Activated T-cell treated with anti-CD3 and anti-CD28 coated beads for 1 hour (primary cell): ENCODE data around the gene TUB.
A peak's percentile ranks its signal among the peaks of the same experiment; 100 is the strongest.

ENCODE experiments used
- DNase-seq: peaks from one replicate; pipeline ENCODE4 v3.0.0-alpha.2; 2020; ENCODE audit warnings: low read depth

Gene TUB

DNA sequence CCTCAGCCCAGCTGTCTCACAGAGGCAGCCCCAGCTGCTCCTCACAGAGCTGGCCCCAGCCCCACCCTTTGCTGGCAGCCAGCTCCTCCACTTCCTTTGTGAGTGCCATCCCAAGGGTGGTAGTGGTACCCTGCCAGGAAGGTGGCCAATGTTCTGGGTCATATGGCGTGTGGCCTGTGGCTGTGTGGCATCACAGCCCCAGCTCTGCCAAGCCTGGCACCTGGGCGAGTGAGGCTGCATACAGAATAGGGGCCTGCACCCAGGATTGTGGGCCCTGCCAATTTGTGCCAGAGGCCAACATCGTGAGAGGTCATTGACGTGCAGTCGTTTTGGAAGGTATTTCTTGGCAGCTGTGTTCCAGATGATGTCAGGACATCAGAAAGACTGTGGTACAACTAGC lies 10.7 kb downstream of the TUB start:
- DNase-seq: no peak

DNA sequence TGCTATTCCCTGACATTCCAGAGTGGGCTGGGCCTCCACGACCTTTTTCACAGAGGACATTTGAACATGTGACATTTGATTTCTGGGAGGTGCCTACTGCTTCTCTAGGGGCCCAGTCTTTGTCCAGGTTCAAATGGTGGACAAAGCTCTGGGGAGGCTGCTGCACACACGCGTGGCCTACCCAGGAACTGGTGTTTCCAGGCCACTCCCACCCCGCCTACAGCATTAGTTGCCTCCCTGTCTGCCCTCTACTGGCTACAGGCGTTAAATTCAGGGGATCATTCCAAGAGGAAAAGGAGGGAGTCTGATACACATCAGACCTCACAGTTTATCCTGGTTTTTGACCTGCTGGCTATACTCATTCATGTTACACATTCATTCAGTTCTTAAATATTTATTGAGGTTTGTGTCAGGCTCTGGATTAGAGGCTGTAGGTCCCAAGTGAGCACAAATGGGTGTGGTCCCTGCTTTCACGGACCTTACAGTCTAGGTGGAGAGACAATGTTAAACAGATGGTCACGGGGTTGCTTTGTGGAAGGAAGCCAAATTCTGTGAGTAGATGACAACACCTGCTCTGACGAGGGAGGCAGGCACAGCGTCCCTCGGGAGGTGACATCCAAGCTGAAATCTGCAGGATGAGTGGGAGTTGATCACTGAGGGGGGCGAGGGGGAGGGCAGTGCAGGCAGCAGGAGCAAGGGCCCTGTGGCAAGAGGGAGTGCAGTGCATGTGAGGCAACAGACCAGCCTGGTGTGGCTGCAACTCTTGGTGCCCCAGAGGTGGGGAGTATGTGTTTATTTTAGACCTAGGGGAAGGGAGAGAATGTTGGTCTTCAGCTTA lies 11.8 kb downstream of the TUB start:
- no peak for DNase-seq

DNA sequence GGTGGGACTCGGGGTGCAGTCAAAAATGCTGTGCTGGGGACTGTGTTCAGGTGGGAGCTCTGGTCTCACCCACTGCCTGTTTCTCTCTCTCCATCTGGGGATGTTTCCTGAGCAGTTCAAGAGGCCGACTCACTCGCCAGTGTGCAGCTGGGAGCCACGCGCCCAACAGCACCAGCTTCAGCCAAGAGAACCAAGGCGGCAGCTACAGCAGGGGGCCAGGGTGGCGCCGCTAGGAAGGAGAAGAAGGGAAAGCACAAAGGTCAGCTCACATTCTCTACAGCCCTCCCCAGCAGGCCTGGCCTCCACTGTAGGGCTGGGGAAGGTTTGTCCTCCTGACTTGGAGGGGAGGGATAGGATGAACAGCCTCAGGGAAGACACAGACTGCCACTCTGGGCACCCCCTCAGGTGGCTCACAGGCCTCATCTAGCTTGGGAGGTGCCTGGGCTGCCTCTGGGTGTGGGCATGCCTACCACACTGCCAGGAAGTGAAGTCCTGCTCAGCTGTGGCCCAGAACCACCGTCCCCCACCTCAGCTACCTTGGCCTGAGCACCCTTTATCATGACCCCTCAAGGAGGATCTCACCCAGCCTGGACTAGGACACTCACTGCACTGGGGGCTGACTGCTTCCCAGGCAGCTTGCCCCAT lies 13.0 kb downstream of the TUB start:
- no peak for DNase-seq

DNA sequence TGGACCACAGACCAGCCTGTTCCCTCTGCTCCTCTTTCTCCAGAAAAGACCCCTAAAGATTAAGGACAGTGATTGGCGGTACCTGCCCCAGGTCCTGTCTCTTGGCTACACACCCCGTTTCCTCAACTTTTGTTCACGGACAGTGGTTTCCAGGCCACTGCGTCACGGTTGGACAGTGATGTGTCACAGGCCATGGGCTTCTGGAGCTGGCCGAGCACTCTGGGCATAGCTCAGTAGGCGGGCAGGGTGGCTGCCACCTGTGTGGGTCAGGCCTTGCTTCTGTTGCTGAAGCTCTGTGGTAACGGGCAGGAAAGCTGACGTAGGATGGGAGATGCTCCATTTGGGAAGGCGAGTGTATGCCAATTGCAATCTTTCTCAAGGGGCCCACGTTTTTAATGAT lies 13.6 kb downstream of the TUB start:
- no peak for DNase-seq

DNA sequence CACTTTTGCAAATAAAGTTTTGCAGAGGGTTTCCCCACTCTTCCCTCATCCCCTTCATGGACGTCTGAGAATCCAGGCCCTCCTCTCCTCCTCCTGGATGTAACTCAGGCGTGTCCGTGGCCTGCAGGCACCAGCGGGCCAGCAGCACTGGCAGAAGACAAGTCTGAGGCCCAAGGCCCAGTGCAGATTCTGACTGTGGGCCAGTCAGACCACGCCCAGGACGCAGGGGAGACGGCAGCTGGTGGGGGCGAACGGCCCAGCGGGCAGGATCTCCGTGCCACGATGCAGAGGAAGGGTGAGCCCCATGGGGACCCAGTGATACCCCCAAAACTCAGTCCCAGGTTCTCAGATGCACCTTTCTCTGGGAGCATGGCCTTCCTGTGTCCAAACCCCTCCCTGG lies 14.4 kb downstream of the TUB start:
- DNase-seq: no peak

DNA sequence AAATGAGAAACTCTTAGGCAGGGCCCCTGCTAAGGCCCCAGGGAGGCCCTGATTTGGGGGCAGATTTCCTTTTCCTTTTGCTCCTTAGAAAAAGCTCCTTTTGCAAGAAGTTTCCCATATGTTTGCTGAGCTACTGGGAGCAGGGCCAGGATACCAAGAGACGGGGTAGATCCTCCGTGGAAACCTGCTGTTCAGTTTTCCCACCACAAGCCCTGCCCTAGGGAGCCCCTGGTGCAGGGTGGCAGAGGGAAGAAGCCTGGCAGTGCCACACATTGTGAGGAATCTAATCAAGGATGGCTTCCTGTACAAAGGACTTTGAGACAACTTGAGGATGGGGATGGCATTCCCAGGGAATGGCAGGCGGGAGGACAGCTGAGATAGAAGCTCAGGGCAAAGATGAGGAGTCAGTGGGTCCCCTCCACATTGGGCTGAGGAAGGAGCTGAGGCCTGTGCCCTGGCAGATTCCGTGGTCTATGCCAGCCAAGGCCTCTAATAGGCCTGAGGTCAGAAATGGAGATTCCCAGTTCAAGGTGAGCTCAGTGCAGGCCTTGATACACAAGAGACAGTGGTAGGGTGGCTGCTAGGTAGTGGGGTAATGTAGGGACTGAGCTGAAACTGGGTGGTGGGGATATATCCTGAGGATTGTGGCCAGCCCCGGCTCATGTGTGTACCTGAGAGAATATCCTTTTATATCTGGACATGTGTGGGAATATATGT lies 15.0 kb downstream of the TUB start:
- DNase-seq: no peak

DNA sequence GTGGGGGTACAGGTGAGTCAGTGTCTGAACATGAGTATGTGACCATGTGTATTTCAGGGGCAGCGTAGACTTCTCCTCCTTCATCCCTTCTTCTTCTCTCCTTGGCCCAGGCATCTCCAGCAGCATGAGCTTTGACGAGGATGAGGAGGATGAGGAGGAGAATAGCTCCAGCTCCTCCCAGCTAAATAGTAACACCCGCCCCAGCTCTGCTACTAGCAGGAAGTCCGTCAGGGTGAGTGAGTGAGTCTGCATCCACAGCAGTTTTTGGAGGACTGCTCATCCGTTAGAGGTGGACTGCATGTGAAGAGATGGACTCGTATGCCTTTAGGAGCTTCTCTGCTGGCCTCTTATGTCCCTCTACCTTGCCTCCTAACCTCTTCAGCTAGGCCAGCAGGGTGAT lies 15.6 kb downstream of the TUB start:
- DNase-seq: no peak

DNA sequence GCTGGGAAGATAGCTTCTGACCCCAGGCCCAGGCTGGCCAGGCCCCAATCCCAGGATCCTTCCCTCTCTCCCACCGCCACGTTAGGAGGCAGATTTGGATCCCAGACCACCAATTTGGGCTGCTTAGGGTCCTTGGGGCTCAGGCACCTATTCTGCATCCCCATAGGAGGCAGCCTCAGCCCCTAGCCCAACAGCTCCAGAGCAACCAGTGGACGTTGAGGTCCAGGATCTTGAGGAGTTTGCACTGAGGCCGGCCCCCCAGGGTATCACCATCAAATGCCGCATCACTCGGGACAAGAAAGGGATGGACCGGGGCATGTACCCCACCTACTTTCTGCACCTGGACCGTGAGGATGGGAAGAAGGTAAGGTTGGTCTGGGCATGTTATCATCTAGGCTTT lies 16.1 kb downstream of the TUB start:
- no peak for DNase-seq

DNA sequence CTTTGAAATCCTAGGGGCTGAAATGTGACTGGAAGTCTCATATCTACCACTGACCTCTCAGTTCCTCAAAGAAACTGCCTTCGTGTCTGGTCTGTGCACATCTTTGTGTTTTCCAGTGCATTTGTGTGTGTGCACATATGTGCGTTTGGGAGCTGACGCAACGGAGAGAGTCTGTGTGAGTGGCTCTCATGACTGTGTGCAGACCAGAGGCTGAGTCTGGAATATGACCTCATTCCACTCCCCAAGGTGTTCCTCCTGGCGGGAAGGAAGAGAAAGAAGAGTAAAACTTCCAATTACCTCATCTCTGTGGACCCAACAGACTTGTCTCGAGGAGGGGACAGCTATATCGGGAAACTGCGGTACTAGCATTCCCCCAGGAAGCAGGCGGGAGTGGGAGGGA lies 16.5 kb downstream of the TUB start:
- no peak for DNase-seq

DNA sequence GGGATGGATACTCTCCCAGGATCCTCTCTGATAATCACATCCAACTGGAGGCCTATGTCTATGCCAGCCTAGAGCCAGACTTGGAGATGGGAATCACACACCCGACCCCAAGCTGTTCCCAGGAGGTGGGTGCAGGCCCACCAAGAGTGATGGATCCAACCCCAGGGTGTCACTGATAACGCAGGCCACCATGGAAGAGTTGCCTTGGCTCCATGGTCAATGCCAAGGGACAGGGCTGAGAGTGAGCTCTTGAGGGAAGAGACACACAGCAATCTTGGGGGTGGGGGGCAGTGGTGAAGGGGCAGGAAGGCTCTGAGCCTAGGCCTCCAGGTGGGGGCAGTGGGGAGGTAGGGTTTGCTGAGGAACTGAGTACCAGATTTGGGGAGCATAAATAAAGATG lies 16.9 kb downstream of the TUB start:
- DNase-seq: no peak

DNA sequence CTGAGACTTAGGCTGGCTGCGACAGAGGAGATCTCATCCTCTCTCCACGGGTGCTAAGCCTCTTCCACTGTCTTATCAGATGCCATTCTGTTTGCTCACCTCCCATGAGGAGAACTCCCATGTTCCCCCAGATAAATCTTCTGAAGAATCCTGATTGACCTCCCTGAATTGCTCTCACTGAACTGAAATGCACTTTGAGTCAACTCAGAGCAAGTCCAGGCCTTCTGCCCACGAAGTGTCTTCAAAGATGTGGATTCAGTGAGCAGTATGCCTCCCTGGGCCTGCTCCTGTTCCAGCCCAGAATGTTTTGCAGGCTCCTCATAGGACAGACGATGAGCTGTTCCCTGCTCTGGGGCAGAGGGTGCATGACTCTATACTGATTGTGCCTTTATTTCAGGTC lies 17.4 kb downstream of the TUB start:
- no peak for DNase-seq

DNA sequence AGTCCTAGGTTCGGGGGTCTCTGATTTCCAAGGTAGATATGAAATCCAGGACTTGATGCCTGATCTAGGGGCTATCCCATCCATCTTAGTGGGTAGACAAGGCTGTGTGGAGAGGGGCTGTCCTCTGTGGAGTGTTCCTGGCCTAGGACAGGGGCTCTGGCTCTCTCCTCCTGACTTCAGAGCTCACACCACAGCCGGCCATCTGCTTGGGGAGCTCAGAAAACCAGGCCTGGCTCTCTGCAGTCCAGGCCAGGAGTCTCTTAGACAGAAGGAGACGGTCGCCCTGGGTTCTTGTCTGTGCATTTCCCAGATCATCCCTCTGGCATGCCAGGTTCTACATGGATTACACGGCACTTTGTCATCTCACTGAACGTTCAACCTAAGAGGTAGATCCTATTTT lies 17.9 kb downstream of the TUB start:
- no peak for DNase-seq

DNA sequence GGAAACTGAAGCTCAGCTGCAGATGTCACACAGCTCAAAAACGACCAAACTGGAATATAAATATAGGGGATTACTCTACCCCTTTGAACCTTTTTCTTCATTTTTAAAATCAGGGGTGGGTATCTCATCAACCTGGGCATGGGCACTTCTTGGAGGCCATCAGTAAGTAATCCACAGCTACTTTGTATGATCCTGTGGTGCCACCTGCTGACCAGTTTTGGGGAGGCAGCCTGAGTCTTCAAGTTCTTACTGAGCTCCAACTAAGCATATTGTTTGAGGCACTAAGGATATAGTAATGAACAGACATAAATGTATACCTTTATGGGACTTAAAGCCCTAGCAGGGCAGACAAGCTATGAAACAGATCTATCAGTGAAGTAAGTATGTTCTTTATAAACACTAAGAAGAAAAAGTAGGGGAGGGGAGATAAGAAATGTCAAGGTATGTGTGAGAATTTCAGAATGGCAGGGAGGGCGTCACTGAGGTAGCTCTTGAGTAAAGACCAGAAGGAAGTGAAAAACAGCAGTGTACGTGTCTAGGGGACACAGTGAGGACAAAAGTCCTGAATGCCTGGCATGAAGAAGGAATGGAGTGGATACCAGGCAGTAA lies 18.4 kb downstream of the TUB start:
- DNase-seq: peak; percentile 70

DNA sequence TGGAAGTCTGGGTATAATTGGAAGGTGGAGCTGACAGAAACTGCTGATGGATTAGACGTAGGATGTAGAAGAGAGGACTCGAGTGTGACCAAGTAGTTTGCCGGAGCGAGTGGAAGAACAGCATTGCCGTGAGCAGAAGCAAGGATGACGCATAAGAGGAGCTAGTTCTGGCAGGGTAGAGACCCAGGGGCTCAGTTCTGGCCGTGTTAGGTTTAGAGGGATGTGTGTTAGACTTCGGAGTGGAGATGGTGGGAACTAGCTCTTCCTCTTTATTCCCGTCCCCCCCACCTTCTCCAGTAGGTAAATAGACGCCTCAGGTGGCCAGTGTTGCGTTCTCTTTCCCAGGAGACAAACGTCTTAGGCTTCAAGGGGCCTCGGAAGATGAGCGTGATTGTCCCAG lies 19.1 kb downstream of the TUB start:
- no peak for DNase-seq

DNA sequence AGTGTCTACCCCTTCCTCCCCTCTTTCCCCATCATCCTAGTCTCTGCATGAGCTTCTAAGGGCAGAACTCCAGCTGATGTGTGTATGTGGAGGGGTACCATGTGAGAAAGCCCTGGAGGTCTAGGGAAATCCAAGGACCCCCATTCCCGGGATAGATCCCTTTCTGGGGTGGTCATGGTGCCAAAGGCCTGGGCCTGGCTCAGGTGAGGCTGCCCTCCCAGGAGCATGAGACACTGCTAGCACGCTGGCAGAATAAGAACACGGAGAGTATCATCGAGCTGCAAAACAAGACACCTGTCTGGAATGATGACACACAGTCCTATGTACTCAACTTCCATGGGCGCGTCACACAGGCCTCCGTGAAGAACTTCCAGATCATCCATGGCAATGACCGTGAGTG lies 19.6 kb downstream of the TUB start:
- no peak for DNase-seq

DNA sequence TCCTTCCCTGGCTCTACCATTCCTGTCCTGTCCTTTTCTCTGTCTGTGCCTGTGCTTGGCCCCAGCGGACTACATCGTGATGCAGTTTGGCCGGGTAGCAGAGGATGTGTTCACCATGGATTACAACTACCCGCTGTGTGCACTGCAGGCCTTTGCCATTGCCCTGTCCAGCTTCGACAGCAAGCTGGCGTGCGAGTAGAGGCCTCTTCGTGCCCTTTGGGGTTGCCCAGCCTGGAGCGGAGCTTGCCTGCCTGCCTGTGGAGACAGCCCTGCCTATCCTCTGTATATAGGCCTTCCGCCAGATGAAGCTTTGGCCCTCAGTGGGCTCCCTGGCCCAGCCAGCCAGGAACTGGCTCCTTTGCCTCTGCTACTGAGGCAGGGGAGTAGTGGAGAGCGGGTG lies 20.4 kb downstream of the TUB start:
- no peak for DNase-seq

DNA sequence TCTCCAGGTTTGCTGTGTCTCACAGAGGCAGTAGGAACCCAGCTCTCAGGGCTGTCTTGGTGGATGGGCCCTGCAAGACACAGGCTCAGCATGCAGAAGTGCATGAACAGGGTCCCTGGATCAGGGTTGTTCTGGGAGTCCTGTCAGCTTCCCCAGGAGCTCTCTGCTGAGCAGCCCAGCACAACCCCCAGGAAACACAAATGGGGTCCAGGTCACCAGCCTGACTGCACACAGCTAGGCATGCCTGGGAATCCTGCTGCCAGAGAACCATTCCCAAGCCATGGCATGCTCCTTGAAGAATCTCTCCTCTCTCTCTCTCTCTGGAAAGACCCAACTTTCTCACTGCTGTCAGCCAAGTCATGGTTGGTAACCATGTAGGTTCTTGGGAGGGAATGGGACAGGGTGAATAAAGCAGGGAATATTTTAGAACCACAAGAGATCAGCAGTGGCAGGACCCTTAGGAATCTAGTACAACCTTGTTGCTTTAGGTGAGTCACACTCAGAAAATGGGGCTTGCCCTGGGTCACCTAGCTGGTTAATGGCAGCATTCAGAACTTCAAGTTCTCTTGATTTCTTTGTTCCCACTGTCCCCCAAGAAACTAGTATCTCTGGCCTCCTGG lies 21.4 kb downstream of the TUB start:
- DNase-seq: no peak

DNA sequence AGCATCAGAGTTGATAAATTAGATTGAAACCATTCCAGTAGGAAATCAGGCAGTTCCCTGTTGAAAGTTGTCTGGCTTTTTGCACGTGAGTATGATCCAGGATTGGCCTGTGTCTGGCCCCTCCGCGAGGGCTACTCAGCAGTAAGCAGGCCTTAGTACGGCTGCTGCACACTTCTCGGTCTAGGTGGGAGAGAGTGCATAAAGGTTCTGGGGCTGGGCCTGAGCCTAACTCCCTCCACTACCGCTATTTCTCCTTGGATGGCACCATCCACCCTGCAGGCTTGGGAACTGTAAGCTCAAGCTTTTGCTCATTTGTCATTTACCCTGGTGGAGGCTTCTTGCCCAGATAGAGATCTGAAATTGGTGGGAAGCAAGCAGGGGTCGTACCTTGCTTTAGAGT lies 22.0 kb downstream of the TUB start:
- no peak for DNase-seq

DNA sequence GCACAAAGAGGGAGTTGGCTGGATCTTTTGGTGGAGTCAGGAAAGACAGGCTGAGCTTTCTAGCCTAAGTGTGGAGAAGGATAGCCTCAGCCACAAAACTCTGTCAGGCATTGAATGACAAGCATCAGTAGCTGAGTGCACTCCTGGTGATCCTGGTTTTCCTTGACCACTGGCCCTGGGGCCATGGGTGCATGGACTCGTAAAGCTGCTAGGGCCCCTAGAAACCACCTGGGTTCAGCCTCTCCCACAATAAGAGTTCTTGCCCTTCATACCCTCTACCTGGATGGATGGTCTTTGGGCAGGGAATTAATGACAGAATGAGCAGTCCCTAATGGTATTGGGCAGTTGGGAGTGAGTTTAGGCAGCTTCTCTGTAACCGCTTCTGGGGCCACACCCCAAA lies 22.9 kb downstream of the TUB start:
- DNase-seq: no peak

DNA sequence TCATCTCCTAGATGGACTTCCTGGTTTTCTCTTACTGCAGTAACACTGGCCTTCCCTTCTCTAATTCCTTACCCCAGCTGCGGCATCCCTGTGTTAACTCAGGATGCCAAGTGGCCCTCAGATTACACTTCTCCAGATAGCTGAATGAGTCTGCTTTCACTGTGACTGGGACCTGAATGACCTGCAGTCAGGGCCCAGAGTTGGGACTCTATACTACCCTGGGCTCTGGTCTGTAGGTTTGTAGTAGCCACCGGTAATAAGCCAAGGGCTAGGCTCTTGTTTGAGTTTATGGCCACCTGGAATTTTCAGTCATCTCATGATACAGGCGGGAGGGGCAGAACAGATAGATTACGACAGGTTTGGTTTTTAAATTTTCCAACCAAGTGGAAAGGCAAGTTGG lies 24.1 kb downstream of the TUB start:
- no peak for DNase-seq

DNA sequence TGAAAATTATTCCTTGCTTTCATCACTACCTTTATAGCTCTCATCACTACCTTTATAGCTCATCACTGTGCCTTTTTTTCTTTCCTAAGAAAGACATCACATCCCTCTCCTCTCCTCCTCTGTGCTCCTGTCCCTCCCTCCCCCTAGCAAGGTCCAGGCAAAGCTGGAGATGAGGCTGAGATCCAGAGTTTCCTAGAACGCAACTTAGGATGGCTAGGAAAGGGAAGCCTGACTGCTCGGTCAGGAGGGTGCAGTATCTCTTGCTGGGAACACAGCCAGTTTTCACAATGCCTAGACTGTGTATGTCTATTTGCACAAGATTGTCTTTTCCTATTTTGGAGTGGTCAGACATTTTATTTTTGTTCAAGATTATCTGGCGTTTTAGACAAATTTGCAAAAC lies 24.7 kb downstream of the TUB start:
- no peak for DNase-seq

DNA sequence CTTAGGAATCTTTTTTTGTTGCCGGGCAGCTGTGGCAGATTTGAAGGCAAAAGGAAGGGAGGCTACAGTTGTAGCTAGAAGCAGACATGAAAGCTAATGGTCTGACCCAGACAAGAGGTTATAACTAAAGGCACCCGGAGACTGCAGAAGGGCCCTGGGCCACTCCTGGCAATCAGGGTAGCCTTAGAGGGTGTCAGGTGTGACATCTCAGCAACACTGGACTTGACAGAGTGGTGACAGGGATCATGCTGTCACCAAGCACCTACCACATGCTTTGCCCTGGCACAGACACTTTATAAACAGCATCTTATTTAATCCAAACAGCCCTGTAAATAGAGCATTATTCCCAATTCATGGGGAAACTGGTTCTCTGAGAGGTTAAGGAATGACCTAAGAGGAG lies 25.7 kb downstream of the TUB start:
- no peak for DNase-seq

DNA sequence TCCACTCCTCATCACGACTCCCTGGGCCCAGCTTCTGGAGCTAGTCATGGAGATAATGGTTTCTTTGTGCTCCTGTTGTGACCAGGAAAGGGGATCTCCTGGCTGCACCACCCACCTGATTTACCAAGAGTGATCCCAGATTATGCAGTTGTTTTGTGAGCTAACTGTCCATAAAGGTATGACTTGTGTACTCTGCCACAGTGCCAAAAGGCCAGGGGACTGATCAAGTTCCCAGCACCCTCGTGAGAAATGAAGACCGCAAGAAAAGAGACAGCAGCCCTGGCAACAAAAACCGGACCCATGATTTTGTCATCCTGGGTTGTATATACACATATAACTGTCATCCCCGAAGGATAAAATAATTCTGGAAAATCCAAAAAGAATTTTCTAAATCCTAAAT lies 26.6 kb downstream of the TUB start:
- DNase-seq: no peak
